ENCODE data around the gene TTC33. TPM values are rescaled to one million over a fixed set of nuclear protein-coding genes. Genes with fewer than 3 reads are reported as not detected.
"Not testable (repeated sequence)": the region's sequence is repeated elsewhere in the genome, so short reads cannot be mapped to it uniquely, and the experiment has no call there.

TTC33 gene
- total RNA-seq, 1 experiment from 2014 or later: 19.1 TPM

- no peaks in the 10 kb centered on the region for H3K9me3 ChIP-seq (replicated peaks)
- no peak for DNase-seq (ENCODE audit: low read depth in 1 of 2, low spot score in 2 of 2)
- no peaks in the 10 kb centered on the region for H3K36me3 ChIP-seq
- no peak overlapping the region for H3K4me3 ChIP-seq
- peaks cover 11% of the 10 kb centered on the region for H3K4me1 ChIP-seq (replicated peaks)
- H3K27ac ChIP-seq: no peak overlapping the region
- no peaks in the 10 kb centered on the region for H3K27me3 ChIP-seq (replicated peaks)
Observed at GRCh38 chr5:40660751-40661150, 95.0 kb downstream of the TTC33 start.

DNA sequence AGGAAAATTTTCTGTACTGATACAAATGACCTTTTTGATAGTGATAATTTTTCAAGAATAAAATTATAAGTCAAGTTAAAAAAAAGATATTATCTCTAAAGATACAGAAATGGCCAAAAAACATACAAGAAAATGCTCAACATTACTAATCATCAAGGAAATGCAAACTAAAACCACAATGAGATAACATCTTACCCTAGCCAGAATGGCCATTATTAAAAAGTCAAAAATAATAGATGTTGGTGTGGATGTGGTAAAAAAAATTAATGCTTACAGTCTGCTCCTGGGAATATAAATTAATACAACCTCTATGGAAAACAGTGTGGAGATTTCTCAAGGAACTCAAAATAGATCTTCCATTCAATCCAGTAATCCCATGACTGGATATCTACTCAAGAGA, 99.0 kb downstream of the TTC33 start:
- Histone ChIP-seq H3K9me3 (replicated peaks) (no peaks in the 10 kb centered on the region), H3K36me3 (no peaks in the 10 kb centered on the region), H3K27me3 (replicated peaks) (no peaks in the 10 kb centered on the region), H3K27ac (no peak overlapping the region), H3K4me1 (replicated peaks) (peaks cover 29% of the 10 kb centered on the region), H3K4me3 (no peak overlapping the region)
- no peak for DNase-seq (ENCODE audit: low read depth in 1 of 2, low spot score in 2 of 2)

DNA sequence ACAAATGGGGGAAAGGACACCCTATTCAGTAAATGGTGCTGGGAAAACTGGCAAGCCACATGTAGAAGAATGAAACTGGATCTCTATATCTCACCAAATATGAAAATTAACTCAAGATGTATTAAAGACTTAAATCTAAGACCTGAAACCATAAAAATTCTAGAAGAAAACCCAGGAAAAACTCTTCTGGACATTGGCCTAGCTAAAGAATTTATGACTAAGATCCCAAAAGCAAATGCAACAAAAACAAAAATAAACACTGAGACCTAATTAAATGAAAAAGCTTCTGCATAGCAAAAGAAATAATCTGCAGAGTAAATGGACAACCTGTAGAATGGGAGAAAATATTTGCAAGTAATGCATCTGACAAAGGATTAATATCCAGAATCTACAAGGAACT, 99.7 kb downstream of the TTC33 start:
- not testable (repeated sequence) for H3K9me3 ChIP-seq (replicated peaks); H3K4me3 ChIP-seq; H3K36me3 ChIP-seq; H3K27me3 ChIP-seq (replicated peaks); H3K27ac ChIP-seq
- peaks cover 29% of the 10 kb centered on the region for H3K4me1 ChIP-seq (replicated peaks)
- peak in 1 of 2 experiments; percentile 35 for DNase-seq (ENCODE audit: low read depth in 1 of 2, low spot score in 2 of 2)

DNA sequence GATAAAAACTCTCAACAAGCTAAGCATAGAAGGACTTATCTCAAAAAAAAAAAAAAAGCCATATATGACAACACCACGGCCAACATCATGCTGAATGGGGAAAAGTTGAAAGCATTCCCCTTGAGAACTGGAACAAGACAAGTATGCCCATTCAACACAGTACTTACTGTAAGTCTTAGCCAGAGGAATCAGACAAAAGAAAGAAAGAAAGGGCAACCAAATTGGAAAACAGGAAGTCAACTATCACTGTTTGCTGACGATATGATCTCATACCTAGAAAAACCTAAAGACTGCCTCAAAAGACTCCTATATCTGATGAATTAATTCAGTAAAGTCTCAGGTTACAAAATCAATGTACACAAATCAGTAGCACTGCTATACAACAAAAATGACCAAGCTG, 100.6 kb downstream of the TTC33 start:
- H3K4me1 ChIP-seq (replicated peaks): peaks cover 29% of the 10 kb centered on the region
- no peaks in the 10 kb centered on the region for H3K27me3 ChIP-seq (replicated peaks)
- no peaks in the 10 kb centered on the region for H3K36me3 ChIP-seq
- no peak overlapping the region for H3K4me3 ChIP-seq
- no peaks in the 10 kb centered on the region for H3K9me3 ChIP-seq (replicated peaks)
- no peak for DNase-seq (ENCODE audit: low read depth in 1 of 2, low spot score in 2 of 2)
- H3K27ac ChIP-seq: no peak overlapping the region

DNA sequence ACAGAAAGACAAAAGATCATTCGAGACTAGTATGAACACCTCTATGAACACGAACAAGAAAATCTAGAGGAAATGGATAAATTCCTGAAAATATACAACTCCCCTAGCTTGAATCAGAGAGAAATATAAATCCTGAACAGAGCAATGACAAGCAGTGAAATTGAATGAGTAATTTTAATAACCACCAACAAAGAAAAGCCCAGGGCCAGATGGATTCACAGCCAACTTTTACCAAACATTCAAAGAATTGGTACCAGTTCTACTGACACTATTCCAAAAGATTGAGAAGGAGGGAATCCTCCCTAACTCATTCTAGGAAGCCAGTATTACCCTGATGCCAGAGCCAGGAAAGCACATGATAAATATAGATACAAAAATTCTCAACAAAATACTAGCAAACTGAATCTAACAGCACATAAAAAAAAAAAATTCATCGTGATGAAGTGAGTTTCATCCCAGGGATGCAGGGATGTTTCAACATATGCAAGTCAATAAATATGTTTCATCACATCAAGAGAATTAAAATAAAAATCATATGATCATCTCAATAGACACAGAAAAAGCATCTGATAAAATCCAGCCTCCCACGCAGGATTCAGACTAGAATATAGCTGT, 101.3 kb downstream of the TTC33 start:
- peaks cover 29% of the 10 kb centered on the region for H3K4me1 ChIP-seq (replicated peaks)
- no peak for DNase-seq (ENCODE audit: low read depth in 1 of 2, low spot score in 2 of 2)
- 0 out of 2 replicates have a peak overlapping the region, but pooled peaks have one; percentile 10 for H3K27ac ChIP-seq
- H3K27me3 ChIP-seq (replicated peaks): no peaks in the 10 kb centered on the region
- no peak overlapping the region for H3K4me3 ChIP-seq
- H3K9me3 ChIP-seq (replicated peaks): no peaks in the 10 kb centered on the region
- H3K36me3 ChIP-seq: no peaks in the 10 kb centered on the region

DNA sequence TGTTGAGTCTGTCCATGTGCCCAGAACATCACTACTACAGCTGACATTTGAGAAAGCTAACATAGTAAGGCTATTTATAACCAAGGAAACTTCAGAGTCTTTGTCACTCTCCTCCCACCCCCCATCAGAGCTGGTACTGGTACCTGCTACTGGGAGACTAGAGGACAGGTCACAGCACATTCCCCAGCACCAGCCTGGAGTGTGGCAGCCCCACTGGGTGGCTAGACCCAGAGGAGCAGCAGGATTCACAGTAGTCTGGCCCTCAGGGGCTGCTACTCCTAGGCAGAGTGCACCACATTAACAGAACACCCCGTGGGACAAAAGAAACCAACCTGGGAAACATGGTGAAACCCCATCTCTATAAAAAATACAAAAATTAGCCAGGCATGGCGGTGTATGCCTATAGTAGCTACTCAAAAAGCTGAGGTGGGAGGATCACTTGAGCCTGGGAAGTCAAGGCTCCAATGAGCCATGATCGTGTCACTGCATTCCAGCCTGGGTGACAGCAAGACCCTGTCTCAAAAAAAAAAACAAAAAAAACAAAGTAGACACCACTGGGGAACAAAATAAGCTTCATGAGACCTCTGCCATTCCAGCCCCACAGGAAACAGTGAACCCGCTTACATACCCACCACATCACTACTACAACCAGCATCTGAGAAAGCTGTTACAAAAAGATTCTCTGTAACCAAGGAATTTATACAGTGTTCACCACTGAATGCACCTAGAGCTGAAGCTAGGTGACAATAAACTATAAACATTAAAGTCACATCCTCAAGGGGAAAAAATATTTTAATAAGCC, 102.3 kb downstream of the TTC33 start:
- no peaks in the 10 kb centered on the region for H3K36me3 ChIP-seq
- H3K4me1 ChIP-seq (replicated peaks): peaks cover 34% of the 10 kb centered on the region
- H3K9me3 ChIP-seq (replicated peaks): no peaks in the 10 kb centered on the region
- DNase-seq (ENCODE audit: low read depth in 1 of 2, low spot score in 2 of 2): no peak
- H3K27ac ChIP-seq: 0 out of 2 replicates have a peak overlapping the region, but pooled peaks have one; percentile 10
- no peaks in the 10 kb centered on the region for H3K27me3 ChIP-seq (replicated peaks)
- H3K4me3 ChIP-seq: no peak overlapping the region

DNA sequence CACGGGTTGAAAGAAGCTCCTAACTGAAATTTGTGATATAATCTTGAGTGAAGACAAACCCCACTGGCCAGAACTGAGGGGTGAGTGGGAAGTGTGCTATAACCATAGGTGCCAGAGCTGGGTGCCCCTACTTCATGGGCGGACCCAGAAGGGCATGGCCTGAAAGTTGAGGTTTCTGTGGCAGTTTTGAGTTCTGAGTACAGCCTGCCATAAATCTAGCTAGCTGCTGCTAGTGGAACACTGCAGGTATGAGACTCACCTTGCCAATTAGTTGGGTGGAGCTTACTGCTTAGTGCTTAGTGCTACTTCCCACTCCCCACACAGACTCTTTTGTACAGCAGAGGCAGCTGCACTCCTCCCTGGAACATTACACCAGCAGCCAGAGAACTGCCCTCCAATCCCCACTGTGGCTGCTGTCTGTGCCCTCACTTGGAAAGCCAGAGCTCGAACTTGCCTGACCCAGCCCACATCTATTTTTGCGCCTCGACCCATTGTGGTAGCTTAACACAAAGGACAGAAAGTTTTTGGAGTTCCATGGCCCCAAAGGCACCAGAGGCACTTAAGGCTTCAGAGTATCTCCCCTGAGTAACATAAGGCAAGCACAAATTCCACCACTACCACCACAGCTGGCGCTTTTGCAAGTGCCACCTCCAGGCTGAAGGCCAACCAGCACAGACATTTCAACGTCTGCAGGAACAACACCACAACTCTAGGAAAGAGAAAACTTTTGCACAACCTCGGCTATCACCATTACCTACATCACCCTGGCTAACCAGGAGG, 103.1 kb downstream of the TTC33 start:
- H3K9me3 ChIP-seq (replicated peaks): no peaks in the 10 kb centered on the region
- no peak overlapping the region for H3K4me3 ChIP-seq
- no peak overlapping the region for H3K27ac ChIP-seq
- H3K27me3 ChIP-seq (replicated peaks): no peaks in the 10 kb centered on the region
- H3K4me1 ChIP-seq (replicated peaks): peaks cover 38% of the 10 kb centered on the region
- H3K36me3 ChIP-seq: no peaks in the 10 kb centered on the region
- no peak for DNase-seq (ENCODE audit: low read depth in 1 of 2, low spot score in 2 of 2)

GRCh38 chr5:40651201-40651600, 104.6 kb downstream of the TTC33 start:
- H3K27me3 ChIP-seq (replicated peaks): no peaks in the 10 kb centered on the region
- H3K9me3 ChIP-seq (replicated peaks): no peaks in the 10 kb centered on the region
- no peaks in the 10 kb centered on the region for H3K36me3 ChIP-seq
- H3K4me1 ChIP-seq (replicated peaks): peaks cover 32% of the 10 kb centered on the region
- no peak overlapping the region for H3K4me3 ChIP-seq
- H3K27ac ChIP-seq: no peak overlapping the region
- DNase-seq (ENCODE audit: low read depth in 1 of 2, low spot score in 2 of 2): no peak

DNA sequence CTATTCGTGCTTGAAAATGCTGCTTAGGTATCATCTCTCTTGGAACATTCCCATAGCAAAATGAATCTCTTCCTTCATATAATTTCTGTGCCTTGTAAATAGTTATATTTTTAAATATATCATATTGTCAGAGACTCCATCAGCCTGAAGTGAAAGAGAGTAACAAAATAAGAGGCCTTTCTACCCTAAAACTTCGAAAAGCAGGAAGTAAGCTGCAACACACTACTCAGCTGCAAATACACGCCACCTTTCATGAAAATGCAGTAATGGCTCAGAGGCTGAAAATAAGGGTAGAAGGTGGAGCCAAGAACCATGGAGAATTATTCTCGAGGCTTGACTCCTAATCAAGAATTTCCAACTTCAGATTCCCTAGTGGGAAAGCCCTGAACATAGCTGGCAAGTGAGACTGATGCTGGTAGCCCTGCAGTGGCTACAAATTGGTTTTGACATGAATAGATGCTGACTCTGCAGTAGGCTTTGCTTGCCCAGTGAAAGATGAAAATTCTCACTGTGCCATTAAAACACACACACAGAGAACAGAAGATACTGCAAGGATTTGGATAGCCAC, 106.2 kb downstream of the TTC33 start:
- Histone ChIP-seq H3K9me3 (replicated peaks) (no peaks in the 10 kb centered on the region), H3K27ac (no peak overlapping the region), H3K4me1 (replicated peaks) (peaks cover 17% of the 10 kb centered on the region), H3K36me3 (no peaks in the 10 kb centered on the region), H3K4me3 (no peak overlapping the region), H3K27me3 (replicated peaks) (no peaks in the 10 kb centered on the region)
- DNase-seq (ENCODE audit: low read depth in 1 of 2, low spot score in 2 of 2): no peak

DNA sequence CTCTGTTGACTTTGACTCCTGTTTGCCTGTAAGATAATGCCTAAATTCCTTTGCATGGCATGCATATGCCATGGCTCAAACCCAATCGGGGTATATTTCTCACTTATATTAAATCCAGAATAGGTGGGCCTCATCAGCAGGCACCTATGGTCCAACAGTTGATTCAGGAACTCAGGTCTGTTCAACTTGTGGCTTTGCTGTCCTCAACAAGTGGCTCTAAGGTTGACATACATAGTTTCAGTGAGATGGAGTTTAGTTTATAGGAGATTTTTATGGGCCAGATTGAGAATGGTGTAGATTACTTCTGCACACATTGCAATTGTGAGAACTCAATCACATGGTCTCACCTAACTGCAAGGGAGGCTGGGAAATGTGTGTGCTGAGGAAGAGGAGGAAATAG, 107.6 kb downstream of the TTC33 start:
- Histone ChIP-seq H3K9me3 (replicated peaks) (no peaks in the 10 kb centered on the region), H3K36me3 (no peaks in the 10 kb centered on the region), H3K27ac (no peak overlapping the region), H3K4me1 (replicated peaks) (peaks cover 10% of the 10 kb centered on the region), H3K4me3 (no peak overlapping the region), H3K27me3 (replicated peaks) (no peaks in the 10 kb centered on the region)
- DNase-seq (ENCODE audit: low read depth in 1 of 2, low spot score in 2 of 2): no peak

DNA sequence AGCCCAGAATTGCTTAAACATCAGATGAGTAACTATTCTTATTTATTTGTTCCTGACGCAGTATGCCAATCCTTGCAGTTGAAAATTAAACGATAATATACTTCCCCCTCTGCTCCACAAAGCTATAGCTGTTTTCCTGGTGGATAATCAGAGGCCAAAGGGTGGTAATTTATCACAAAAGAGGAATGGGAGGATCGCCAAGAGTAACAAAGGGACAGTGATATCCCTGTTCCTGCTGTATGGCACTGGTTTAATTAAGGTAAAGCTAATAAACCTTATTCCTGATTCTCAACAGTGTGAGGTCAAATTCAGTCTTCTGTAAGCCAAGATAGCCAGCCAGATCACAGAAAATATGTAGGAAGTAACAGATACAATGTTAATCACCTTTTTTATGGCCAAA, 109.5 kb downstream of the TTC33 start:
- no peaks in the 10 kb centered on the region for H3K36me3 ChIP-seq
- H3K4me1 ChIP-seq (replicated peaks): peaks cover 13% of the 10 kb centered on the region
- H3K9me3 ChIP-seq (replicated peaks): no peaks in the 10 kb centered on the region
- H3K27me3 ChIP-seq (replicated peaks): no peaks in the 10 kb centered on the region
- H3K27ac ChIP-seq: no peak overlapping the region
- H3K4me3 ChIP-seq: no peak overlapping the region
- DNase-seq (ENCODE audit: low read depth in 1 of 2, low spot score in 2 of 2): no peak

GRCh38 chr5:40639531-40639930, 116.2 kb downstream of the TTC33 start:
- H3K27me3 ChIP-seq (replicated peaks); H3K4me3 ChIP-seq; H3K36me3 ChIP-seq; H3K4me1 ChIP-seq (replicated peaks); DNase-seq (ENCODE audit: low read depth in 1 of 2, low spot score in 2 of 2); H3K9me3 ChIP-seq (replicated peaks); H3K27ac ChIP-seq: not testable (repeated sequence)

GRCh38 chr5:40634593-40634992, 121.2 kb downstream of the TTC33 start:
- Histone ChIP-seq H3K4me3 (no peak overlapping the region), H3K4me1 (replicated peaks) (no peaks in the 10 kb centered on the region), H3K9me3 (replicated peaks) (no peaks in the 10 kb centered on the region), H3K27me3 (replicated peaks) (no peaks in the 10 kb centered on the region), H3K27ac (no peak overlapping the region), H3K36me3 (no peaks in the 10 kb centered on the region)
- DNase-seq (ENCODE audit: low read depth in 1 of 2, low spot score in 2 of 2): no peak

DNA sequence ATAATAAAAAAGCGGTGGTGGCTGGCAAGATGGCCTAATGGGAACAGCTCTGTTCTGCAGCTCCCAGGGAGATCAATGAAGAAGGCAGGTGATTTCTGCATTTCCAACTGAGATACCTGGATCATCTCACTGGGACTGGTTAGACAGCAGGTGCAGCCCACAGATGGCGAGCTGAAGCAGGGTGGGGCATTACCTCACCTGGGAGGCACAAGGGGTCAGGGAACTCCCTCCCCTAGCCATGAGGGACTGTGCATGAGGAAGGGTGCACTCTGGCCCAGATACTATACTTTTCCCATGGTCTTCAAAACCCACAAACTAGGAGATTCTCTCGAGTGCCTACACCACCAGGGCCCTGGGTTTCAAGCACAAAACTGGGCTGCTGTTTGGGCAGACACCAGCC, 121.6 kb downstream of the TTC33 start:
- Histone ChIP-seq H3K4me3 (no peak overlapping the region), H3K4me1 (replicated peaks) (no peaks in the 10 kb centered on the region), H3K36me3 (no peaks in the 10 kb centered on the region), H3K27me3 (replicated peaks) (no peaks in the 10 kb centered on the region), H3K27ac (no peak overlapping the region), H3K9me3 (replicated peaks) (no peaks in the 10 kb centered on the region)
- no peak for DNase-seq (ENCODE audit: low read depth in 1 of 2, low spot score in 2 of 2)
